HG03025 (cell line): ENCODE measurements around the gene PRRC2B.
"Not testable (repeated sequence)": the region's sequence is repeated elsewhere in the genome, so short reads cannot be mapped to it uniquely, and the experiment has no call there.

Source experiments
- ATAC-seq: cut with Tn5 transposase; IDR thresholded peaks from one replicate; pipeline ENCODE4 v1.9.1; 2021; ENCODE audit warnings: mild to moderate bottlenecking, moderate library complexity; ENCODE audit not compliant: unreplicated experiment, low FRiP score

The PRRC2B gene

DNA sequence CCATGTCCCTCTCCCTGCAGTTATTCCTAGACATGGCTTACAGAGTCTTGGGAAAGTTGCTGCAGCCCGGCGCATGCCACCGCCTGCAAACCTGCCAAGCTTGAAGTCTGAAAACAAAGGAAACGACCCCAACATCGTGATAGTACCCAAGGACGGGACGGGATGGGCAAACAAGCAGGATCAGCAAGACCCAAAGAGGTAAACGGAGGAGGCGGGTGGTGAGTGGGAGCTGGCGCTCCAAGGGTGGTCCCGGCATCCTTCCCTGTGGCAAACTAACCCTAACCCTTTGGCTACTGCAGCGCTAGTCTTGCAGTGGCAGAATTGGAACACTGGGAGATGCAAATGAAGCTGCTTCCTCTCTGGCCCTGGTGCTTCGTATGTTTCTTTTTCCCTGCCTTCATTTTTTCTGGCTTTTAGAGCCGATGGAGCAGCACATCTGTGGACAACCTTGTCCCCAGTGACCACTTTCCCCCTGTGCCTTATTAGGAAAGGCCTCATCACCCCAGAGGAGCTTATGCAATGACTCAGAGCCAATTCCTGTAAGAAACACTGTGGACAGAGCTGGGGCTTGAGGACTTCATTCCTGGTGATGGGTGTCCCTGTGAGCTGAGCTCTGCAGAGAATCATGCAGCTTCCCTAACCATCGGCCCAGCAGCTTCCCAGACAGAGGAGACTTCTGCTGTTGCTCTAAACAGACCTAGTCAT, 38.9 kb downstream of the PRRC2B start:
- no peak for ATAC-seq

- ATAC-seq: no peak
Measured at GRCh38 chr9:131433302-131433854, 39.5 kb downstream of the PRRC2B start.

GRCh38 chr9:131434673-131435072, 40.8 kb downstream of the PRRC2B start:
- no peak for ATAC-seq

- ATAC-seq: no peak
Measured at GRCh38 chr9:131436376-131436775, 42.5 kb downstream of the PRRC2B start.

DNA sequence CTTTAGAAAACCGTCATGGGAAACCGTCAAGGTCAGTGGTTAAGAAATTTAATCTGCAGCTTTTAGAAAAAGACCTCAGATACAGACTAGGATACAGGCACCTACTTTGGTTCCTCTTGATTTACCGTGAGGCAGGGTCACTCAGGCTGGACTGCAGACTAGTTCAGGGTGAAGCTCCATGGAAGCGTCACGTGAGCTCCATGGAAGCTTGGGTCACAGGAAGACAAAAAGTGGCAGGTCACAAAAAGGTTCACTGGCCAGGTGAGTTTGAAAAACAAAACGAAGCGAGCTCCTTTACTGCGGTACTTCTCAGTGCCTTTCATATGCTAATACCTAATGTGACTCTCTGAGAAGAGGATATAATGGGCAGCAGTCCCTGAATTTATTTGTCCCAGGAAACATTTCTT, 43.0 kb downstream of the PRRC2B start:
- ATAC-seq: no peak

DNA sequence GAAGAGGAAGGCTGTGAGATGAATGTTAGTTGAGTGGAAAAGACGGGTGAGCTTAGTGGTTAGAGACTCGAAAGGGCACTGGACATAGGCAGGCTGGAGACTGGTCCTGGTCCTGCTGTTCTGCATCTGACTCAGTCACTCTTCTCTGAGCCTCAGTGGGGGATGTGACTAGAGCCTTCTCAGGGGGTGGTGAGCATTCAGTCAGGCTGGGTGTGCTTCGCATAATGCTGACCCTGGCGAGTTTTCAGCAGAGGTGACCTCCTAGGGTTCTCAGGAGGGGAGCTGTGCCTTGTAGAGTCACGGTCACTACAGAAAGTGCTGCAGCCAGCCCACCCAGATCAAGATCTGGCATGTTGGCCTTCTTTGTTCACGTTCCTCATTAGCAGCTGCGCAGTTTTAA, 44.3 kb downstream of the PRRC2B start:
- no peak for ATAC-seq

DNA sequence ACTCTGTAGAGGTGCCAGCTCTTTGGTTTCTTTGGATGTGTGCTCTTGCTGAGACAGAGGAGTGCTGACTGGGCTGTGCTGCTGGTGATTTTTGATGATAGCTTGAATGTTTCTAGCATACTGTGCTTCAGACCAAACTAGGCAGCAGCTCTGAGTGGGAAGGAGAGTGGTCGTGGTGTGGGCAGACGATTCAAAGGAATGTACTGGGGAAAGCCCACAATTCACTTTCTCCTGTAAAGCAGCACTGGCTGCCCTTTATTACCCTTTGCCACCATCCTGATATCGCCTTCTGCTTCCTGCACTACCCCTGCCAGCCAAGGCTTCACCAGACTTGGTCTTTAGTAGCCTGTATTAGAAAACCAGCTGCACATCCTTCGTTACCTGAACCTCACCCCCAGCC, 45.3 kb downstream of the PRRC2B start:
- ATAC-seq: no peak

- no peak for ATAC-seq
Measured at GRCh38 chr9:131441441-131441840, 47.6 kb downstream of the PRRC2B start.

- ATAC-seq: no peak
Measured at GRCh38 chr9:131442351-131442750, 48.5 kb downstream of the PRRC2B start.

DNA sequence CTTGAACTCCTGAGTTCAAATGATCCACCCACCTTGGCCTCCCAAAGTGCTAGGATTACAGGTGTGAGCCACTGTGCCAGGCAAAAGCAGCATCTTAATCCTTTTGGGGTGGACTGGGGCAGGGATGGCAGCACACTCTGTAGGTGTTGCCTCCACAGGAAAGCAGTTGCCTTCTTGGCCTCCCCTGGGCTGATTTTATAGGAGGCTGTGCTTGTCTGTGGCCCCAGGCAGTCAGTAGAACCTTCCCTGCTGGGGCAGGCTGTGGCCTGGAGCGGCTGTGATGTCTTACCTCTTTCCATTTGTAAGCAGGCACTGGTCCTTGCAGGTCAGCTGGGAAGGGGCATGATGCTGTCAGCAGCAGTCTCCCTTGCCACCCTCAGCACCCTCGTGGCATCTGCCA, 49.8 kb downstream of the PRRC2B start:
- ATAC-seq: no peak

DNA sequence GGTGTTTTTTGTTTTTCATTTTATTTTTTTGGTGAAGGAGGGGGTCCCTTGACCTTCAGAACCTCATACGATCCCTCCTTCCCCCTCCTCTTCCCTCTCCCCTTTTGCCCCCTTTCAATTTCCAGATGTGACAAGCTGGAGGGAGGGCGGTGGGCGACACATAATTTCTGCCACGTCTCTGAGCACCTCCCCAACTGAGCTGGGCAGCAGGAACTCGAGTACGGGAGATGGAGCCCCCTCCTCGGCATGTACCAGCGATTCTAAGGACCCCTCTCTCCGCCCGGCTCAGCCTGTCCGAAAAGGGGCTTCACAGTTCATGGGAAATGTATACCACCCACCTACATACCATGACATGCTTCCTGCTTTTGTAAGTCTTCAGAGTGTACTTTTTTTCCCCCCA, 52.4 kb downstream of the PRRC2B start:
- ATAC-seq: no peak

GRCh38 chr9:131447148-131447547, 53.3 kb downstream of the PRRC2B start:
- no peak for ATAC-seq

GRCh38 chr9:131447600-131447999, 53.7 kb downstream of the PRRC2B start:
- no peak for ATAC-seq

- ATAC-seq: no peak
Measured at GRCh38 chr9:131448818-131449217, 54.9 kb downstream of the PRRC2B start.

GRCh38 chr9:131449276-131449675, 55.4 kb downstream of the PRRC2B start:
- ATAC-seq: no peak

GRCh38 chr9:131454028-131454427, 60.1 kb downstream of the PRRC2B start:
- ATAC-seq: no peak

GRCh38 chr9:131455655-131456054, 61.8 kb downstream of the PRRC2B start:
- ATAC-seq: not testable (repeated sequence)

DNA sequence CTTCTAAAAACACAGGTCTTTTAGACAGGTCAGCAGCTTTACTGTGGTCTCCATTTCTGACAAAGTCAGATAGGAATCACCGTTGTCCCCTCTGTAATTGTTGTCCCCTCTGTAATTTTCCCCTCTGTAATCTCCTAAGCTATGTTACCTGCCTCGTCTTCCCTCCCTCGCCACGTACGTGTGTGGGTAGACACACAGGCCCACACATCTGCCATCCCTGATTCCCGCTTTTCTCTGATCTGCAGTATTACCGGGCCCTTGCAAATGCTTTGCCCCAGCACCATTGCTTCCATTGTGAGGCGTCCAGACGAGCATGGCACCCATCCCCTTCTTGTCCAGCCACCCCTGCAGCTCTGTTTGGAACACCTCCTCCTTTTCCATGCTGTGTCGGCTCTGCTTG, 63.9 kb downstream of the PRRC2B start:
- ATAC-seq: no peak

- no peak for ATAC-seq
Measured at GRCh38 chr9:131459056-131459455, 65.2 kb downstream of the PRRC2B start.

- no peak for ATAC-seq
Measured at GRCh38 chr9:131461166-131461565, 67.3 kb downstream of the PRRC2B start.

GRCh38 chr9:131464354-131465000, 70.6 kb downstream of the PRRC2B start:
- no peak for ATAC-seq

DNA sequence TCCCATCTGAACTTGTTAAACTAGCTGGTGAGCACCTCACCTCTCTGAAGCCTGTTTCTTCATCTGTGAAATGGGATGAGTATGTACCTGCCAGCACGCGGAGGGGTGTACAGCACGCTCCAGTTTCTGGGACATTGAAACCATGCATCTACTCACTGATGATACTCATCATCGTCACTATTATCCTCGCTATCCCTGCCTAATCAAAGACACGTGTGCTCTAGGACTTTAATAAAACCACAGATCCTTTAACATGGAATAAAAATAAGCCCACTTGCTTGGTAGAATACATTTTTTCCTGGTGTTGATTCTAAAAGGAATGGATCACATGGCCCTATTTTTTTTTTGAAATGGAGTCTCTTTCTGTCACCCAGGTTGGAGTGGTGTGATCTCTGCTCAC, 71.5 kb downstream of the PRRC2B start:
- ATAC-seq: no peak
